Measurements from ENCODE around the gene CERS4.

Gene CERS4

GRCh38 chr19:8259142-8259921 is 50.2 kb downstream of the CERS4 start:
- TF ChIP-seq YY1 (IDR thresholded peaks at IDR 0.05; ENCODE audit: low read depth), result no peak
- no peak for TF ChIP-seq NFIC (IDR thresholded peaks at IDR 0.05)
- no peak for TF ChIP-seq TAF1 (IDR thresholded peaks at IDR 0.05; ENCODE audit: low read depth)
- no peak for TF ChIP-seq EP300 (IDR thresholded peaks at IDR 0.05; ENCODE audit: borderline replicate concordance)
- no peak for TF ChIP-seq ZBTB7A (IDR thresholded peaks at IDR 0.05; ENCODE audit: low read depth)
- no peak for TF ChIP-seq MAX (IDR thresholded peaks at IDR 0.05)
- no peak for TF ChIP-seq REST (IDR thresholded peaks at IDR 0.05; ENCODE audit: low read depth)
- no peak for TF ChIP-seq TCF12 (IDR thresholded peaks at IDR 0.05; ENCODE audit: low read depth)
- TF ChIP-seq TEAD4 (IDR thresholded peaks at IDR 0.05), result no peak
- no peak for TF ChIP-seq CEBPB (IDR thresholded peaks at IDR 0.05)
- TF ChIP-seq FOXM1 (IDR thresholded peaks at IDR 0.05; ENCODE audit: borderline replicate concordance, low read depth), result no peak
- TF ChIP-seq CREB1 (IDR thresholded peaks at IDR 0.05; ENCODE audit: low read depth), result no peak
- TF ChIP-seq USF1 (IDR thresholded peaks at IDR 0.05), result no peak
- TF ChIP-seq EGR1 (IDR thresholded peaks at IDR 0.05), result no peak
- no peak for TF ChIP-seq RAD21 (IDR thresholded peaks at IDR 0.05; ENCODE audit: low read depth)

- no peak for TF ChIP-seq NFIC (IDR thresholded peaks at IDR 0.05)
- TF ChIP-seq TEAD4 (IDR thresholded peaks at IDR 0.05), result no peak
- TF ChIP-seq USF1 (IDR thresholded peaks at IDR 0.05), result no peak
- TF ChIP-seq YY1 (IDR thresholded peaks at IDR 0.05; ENCODE audit: low read depth), result no peak
- no peak for TF ChIP-seq TCF12 (IDR thresholded peaks at IDR 0.05; ENCODE audit: low read depth)
- TF ChIP-seq EGR1 (IDR thresholded peaks at IDR 0.05), result no peak
- TF ChIP-seq CEBPB (IDR thresholded peaks at IDR 0.05), result no peak
- no peak for TF ChIP-seq CREB1 (IDR thresholded peaks at IDR 0.05; ENCODE audit: low read depth)
- no peak for TF ChIP-seq REST (IDR thresholded peaks at IDR 0.05; ENCODE audit: low read depth)
- TF ChIP-seq EP300 (IDR thresholded peaks at IDR 0.05; ENCODE audit: borderline replicate concordance), result no peak
Measured at GRCh38 chr19:8259922-8260247, 50.7 kb downstream of the CERS4 start.

GRCh38 chr19:8261347-8261746 is 52.2 kb downstream of the CERS4 start:
- no peak for TF ChIP-seq TCF12 (IDR thresholded peaks at IDR 0.05; ENCODE audit: low read depth)
- TF ChIP-seq YY1 (IDR thresholded peaks at IDR 0.05; ENCODE audit: low read depth), result no peak
- TF ChIP-seq RAD21 (IDR thresholded peaks at IDR 0.05; ENCODE audit: low read depth), result no peak
- TF ChIP-seq ZBTB7A (IDR thresholded peaks at IDR 0.05; ENCODE audit: low read depth), result no peak
- TF ChIP-seq REST (IDR thresholded peaks at IDR 0.05; ENCODE audit: low read depth), result no peak
- no peak for TF ChIP-seq FOXM1 (IDR thresholded peaks at IDR 0.05; ENCODE audit: borderline replicate concordance, low read depth)
- TF ChIP-seq USF1 (IDR thresholded peaks at IDR 0.05), result no peak
- TF ChIP-seq TEAD4 (IDR thresholded peaks at IDR 0.05), result no peak
- no peak for TF ChIP-seq NFIC (IDR thresholded peaks at IDR 0.05)
- TF ChIP-seq EP300 (IDR thresholded peaks at IDR 0.05; ENCODE audit: borderline replicate concordance), result no peak
- no peak for TF ChIP-seq CEBPB (IDR thresholded peaks at IDR 0.05)
- TF ChIP-seq EGR1 (IDR thresholded peaks at IDR 0.05), result no peak

- no peak for TF ChIP-seq USF1 (IDR thresholded peaks at IDR 0.05)
- no peak for TF ChIP-seq CREB1 (IDR thresholded peaks at IDR 0.05; ENCODE audit: low read depth)
- TF ChIP-seq TAF1 (IDR thresholded peaks at IDR 0.05; ENCODE audit: low read depth), result no peak
- no peak for TF ChIP-seq MAX (IDR thresholded peaks at IDR 0.05)
- no peak for TF ChIP-seq FOXM1 (IDR thresholded peaks at IDR 0.05; ENCODE audit: borderline replicate concordance, low read depth)
- no peak for TF ChIP-seq ZBTB7A (IDR thresholded peaks at IDR 0.05; ENCODE audit: low read depth)
- no peak for TF ChIP-seq NFIC (IDR thresholded peaks at IDR 0.05)
- no peak for TF ChIP-seq TEAD4 (IDR thresholded peaks at IDR 0.05)
Measured at GRCh38 chr19:8261881-8262280, 52.7 kb downstream of the CERS4 start.

All from Ishikawa (cell line).